ENCODE measurements around the gene MRPL22. TPM values are rescaled to one million over a fixed set of nuclear protein-coding genes. Genes with fewer than 3 reads are reported as not detected.

MRPL22 gene
- total RNA-seq, 1 experiment from 2014 or later: 27.2 TPM

GRCh38 chr5:154968953-154969352 is 28.1 kb downstream of the MRPL22 start:
- Histone ChIP-seq H3F3A (ENCODE audit: low read length, unreplicated experiment) (peaks cover 3% of the 10 kb centered on the region), H4K20me1 (ENCODE audit: low read length) (no peaks in the 10 kb centered on the region), H3K4me3 (ENCODE audit: low read length) (no peak overlapping the region), H3K9ac (ENCODE audit: low read length) (no peak overlapping the region), H3K9me3 (ENCODE audit: low read length) (no peaks in the 10 kb centered on the region), H3K79me2 (ENCODE audit: low read length) (peaks cover 4% of the 10 kb centered on the region; the same call in 1 of the 2 replicates), H3K4me2 (ENCODE audit: low read length) (no peak overlapping the region), H3K27ac (ENCODE audit: low read length) (no peak overlapping the region), H3K4me1 (ENCODE audit: insufficient read depth, low read length) (peaks cover 8% of the 10 kb centered on the region; the same call in 1 of the 2 replicates), H3K27me3 (ENCODE audit: low read length) (no peaks in the 10 kb centered on the region), H2AFZ (ENCODE audit: low read length) (no peak overlapping the region), H3K36me3 (ENCODE audit: low read depth, low read length) (peaks cover 3% of the 10 kb centered on the region; the same call in 1 of the 2 replicates), H3K9me2 (replicated peaks; ENCODE audit: low read length) (no peaks in the 10 kb centered on the region)
- no peak for DNase-seq
- no TSS peak for BruUV-seq (replicated peaks)
- POLR2A ChIA-PET (ENCODE audit: unreplicated experiment): no interaction called here
- CTCF ChIA-PET: no interaction called here
- ATAC-seq: no peak
- intact Hi-C loops (cut with micrococcal nuclease): no loop called here
- TF ChIP-seq EZH2phosphoT487 (IDR thresholded peaks at IDR 0.05; ENCODE audit: borderline replicate concordance, low read length) (no peak), EZH2 (IDR thresholded peaks at IDR 0.05; ENCODE audit: low read length, unreplicated experiment) (no peak)
- TF ChIP-seq, protein P1, sequence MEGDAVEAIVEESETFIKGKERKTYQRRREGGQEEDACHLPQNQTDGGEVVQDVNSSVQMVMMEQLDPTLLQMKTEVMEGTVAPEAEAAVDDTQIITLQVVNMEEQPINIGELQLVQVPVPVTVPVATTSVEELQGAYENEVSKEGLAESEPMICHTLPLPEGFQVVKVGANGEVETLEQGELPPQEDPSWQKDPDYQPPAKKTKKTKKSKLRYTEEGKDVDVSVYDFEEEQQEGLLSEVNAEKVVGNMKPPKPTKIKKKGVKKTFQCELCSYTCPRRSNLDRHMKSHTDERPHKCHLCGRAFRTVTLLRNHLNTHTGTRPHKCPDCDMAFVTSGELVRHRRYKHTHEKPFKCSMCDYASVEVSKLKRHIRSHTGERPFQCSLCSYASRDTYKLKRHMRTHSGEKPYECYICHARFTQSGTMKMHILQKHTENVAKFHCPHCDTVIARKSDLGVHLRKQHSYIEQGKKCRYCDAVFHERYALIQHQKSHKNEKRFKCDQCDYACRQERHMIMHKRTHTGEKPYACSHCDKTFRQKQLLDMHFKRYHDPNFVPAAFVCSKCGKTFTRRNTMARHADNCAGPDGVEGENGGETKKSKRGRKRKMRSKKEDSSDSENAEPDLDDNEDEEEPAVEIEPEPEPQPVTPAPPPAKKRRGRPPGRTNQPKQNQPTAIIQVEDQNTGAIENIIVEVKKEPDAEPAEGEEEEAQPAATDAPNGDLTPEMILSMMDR (conservative IDR thresholded peaks at IDR 0.05; ENCODE audit: low read depth, low read length): no peak

GRCh38 chr5:154970759-154971158 is 29.9 kb downstream of the MRPL22 start:
- Histone ChIP-seq H3K4me3 (ENCODE audit: low read length) (no peak overlapping the region), H3K27me3 (ENCODE audit: low read length) (no peaks in the 10 kb centered on the region), H3K36me3 (ENCODE audit: low read depth, low read length) (peaks cover 3% of the 10 kb centered on the region; the same call in 1 of the 2 replicates), H3K79me2 (ENCODE audit: low read length) (no peaks in the 10 kb centered on the region), H3K9me2 (replicated peaks; ENCODE audit: low read length) (no peaks in the 10 kb centered on the region), H3K27ac (ENCODE audit: low read length) (no peak overlapping the region), H3F3A (ENCODE audit: low read length, unreplicated experiment) (peaks cover 3% of the 10 kb centered on the region), H4K20me1 (ENCODE audit: low read length) (no peaks in the 10 kb centered on the region), H3K4me2 (ENCODE audit: low read length) (no peak overlapping the region), H3K9ac (ENCODE audit: low read length) (no peak overlapping the region), H2AFZ (ENCODE audit: low read length) (no peak overlapping the region), H3K4me1 (ENCODE audit: insufficient read depth, low read length) (peaks cover 7% of the 10 kb centered on the region; the same call in 1 of the 2 replicates), H3K9me3 (ENCODE audit: low read length) (no peaks in the 10 kb centered on the region)
- intact Hi-C loops (cut with micrococcal nuclease): loop anchor here (5.0 kb wide), 1 partner anchor 177 kb away; no protein-coding TSS in a partner anchor
- no TSS peak for BruUV-seq (replicated peaks)
- ChIA-PET POLR2A (ENCODE audit: unreplicated experiment) (no interaction called here), CTCF (no interaction called here)
- ATAC-seq (peak; percentile 63), DNase-seq (peak; percentile 16)
- no peak for TF ChIP-seq EZH2 (IDR thresholded peaks at IDR 0.05; ENCODE audit: low read length, unreplicated experiment)

- Histone ChIP-seq H3K4me1 (ENCODE audit: insufficient read depth, low read length) (no peaks in the 10 kb centered on the region), H3K4me2 (ENCODE audit: low read length) (no peak overlapping the region), H3K9me2 (replicated peaks; ENCODE audit: low read length) (no peaks in the 10 kb centered on the region), H3K9me3 (ENCODE audit: low read length) (no peaks in the 10 kb centered on the region), H3K4me3 (ENCODE audit: low read length) (no peak overlapping the region), H4K20me1 (ENCODE audit: low read length) (no peaks in the 10 kb centered on the region), H3K9ac (ENCODE audit: low read length) (no peak overlapping the region), H3F3A (ENCODE audit: low read length, unreplicated experiment) (peaks cover 3% of the 10 kb centered on the region), H3K79me2 (ENCODE audit: low read length) (no peaks in the 10 kb centered on the region), H3K36me3 (ENCODE audit: low read depth, low read length) (peaks cover 3% of the 10 kb centered on the region; the same call in 1 of the 2 replicates), H2AFZ (ENCODE audit: low read length) (no peak overlapping the region), H3K27ac (ENCODE audit: low read length) (no peak overlapping the region), H3K27me3 (ENCODE audit: low read length) (no peaks in the 10 kb centered on the region)
- BruUV-seq (replicated peaks): no TSS peak
- ChIA-PET CTCF (no interaction called here), POLR2A (ENCODE audit: unreplicated experiment) (no interaction called here)
- intact Hi-C loops (cut with micrococcal nuclease): loop anchor here (5.0 kb wide), 1 partner anchor 176 kb away; no protein-coding TSS in a partner anchor
- no peak for ATAC-seq
- DNase-seq: no peak
- TF ChIP-seq, protein P1 (conservative IDR thresholded peaks at IDR 0.05; ENCODE audit: low read depth, low read length): no peak
- no peak for TF ChIP-seq EZH2 (IDR thresholded peaks at IDR 0.05; ENCODE audit: low read length, unreplicated experiment)
- TF ChIP-seq EZH2phosphoT487 (IDR thresholded peaks at IDR 0.05; ENCODE audit: borderline replicate concordance, low read length): no peak
These were observed 30.6 kb downstream of the MRPL22 start for GRCh38 chr5:154971501-154971900.

All from PC-3 (cell line).